ENCODE measurements around the gene ZNF766. TPM values are rescaled to one million over a fixed set of nuclear protein-coding genes. Genes with fewer than 3 reads are reported as not detected.

Gene ZNF766
- total RNA-seq, 1 donor from 2014 or later, result 17.9 TPM

Small RNAs within 50 kb of the gene (microRNA-seq; reads per million reads assigned to microRNA genes)
- gene MIR643 (ENCODE audit: borderline number of aligned reads) (not detected), gene MIR6801 (ENCODE audit: borderline number of aligned reads) (not detected)

Other genes with a start within 250 kb of the ZNF766 start
- gene ZNF614, start 241.2 kb upstream of the ZNF766 start, total RNA-seq, result 7.1 TPM
- 11.3 TPM for gene ZNF432, start 220.7 kb upstream of the ZNF766 start, total RNA-seq
- 25.3 TPM for gene ZNF841, start 173.8 kb upstream of the ZNF766 start, total RNA-seq
- gene ZNF616, start 129.6 kb upstream of the ZNF766 start, total RNA-seq, result 13.4 TPM
- 15.9 TPM for gene ZNF836, start 98.0 kb upstream of the ZNF766 start, total RNA-seq
- 154 TPM for gene PPP2R1A, start 79.5 kb upstream of the ZNF766 start, total RNA-seq
- 9.0 TPM for gene ZNF480, start 27.6 kb downstream of the ZNF766 start, total RNA-seq
- gene ZNF610, start 66.7 kb downstream of the ZNF766 start, total RNA-seq, result 3.6 TPM
- gene ZNF880, start 100.3 kb downstream of the ZNF766 start, total RNA-seq, result 18.3 TPM
- 29.8 TPM for gene ZNF528, start 128.3 kb downstream of the ZNF766 start, total RNA-seq
- gene ZNF534, start 159.6 kb downstream of the ZNF766 start, total RNA-seq, result 0.18 TPM
- 1.5 TPM for gene ZNF578, start 184.0 kb downstream of the ZNF766 start, total RNA-seq

Measured in lower lobe of right lung (tissue), 1 donor.